HG02610 (cell line): Measurements from ENCODE around the gene PML.

ENCODE experiments used
- ATAC-seq: cut with Tn5 transposase; IDR thresholded peaks from one replicate; pipeline ENCODE4 v1.9.1; 2021; ENCODE audit warnings: mild to moderate bottlenecking, moderate library complexity; ENCODE audit not compliant: unreplicated experiment

The PML gene

DNA sequence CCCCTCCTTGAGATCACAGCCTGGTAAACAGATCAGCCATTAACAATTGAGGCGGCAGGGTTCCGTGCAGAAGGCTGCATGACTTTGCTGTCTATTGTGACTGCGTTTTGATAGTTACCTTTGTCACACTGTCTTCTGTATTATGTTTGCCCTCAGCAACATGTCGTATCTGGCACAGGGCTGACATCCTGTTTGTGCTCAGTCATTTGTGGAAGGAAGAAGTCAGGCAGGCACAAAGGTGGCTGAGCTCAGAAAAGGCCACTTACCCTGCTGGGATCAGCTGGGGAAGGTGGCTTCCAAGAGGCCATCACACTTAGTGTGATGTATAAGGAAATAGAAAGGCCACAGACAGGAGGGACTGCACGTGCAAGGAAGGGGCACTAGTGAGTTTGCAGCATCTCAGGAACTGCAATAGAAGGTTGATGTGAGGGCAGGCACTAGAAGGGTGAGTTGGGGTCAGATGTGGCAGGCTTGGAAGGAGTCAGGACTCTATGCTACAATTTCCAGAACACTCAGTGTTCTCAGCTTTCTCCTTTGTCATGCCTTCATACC, 13.4 kb downstream of the PML start:
- ATAC-seq = no peak

DNA sequence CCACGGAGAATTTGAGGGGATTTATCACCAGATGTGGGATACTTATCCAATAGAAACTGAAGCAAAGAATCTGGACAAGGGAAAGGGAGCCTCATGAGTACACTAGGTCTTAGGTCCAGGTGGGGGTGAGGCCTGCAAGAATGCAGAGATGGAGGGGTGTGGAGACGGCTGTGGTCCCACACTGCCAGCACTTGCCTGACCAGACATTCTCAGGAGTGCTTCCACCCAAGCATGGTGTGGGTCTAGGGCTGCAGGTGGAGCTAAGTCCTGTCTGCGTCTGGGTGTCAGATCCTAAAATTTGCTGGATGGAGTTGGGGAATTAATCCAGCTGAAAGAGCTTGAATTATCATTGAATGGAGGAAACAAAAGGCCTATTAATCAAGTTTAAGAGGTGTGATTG, 14.4 kb downstream of the PML start:
- no peak for ATAC-seq

GRCh38 chr15:74010929-74011540, 16.5 kb downstream of the PML start:
- no peak for ATAC-seq

DNA sequence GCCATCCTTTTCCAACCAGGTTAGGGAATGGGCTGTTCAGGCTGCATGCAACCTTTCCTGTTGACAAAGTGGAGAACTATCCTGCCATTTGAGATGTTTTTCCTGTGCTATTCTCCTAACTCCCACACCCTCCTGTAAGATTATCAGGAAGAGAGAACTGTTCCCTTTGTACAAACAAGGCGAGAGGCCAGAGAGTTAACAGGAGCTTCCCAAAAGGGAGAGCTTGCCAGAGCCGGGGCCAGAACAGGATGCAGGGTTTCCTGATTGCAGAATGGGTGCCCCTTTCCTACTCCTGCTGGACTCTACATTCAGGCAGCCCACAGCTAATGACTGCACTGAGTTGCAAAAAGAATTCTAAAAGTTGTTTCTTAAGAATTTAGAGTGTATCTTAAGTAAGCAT, 17.1 kb downstream of the PML start:
- ATAC-seq = no peak

DNA sequence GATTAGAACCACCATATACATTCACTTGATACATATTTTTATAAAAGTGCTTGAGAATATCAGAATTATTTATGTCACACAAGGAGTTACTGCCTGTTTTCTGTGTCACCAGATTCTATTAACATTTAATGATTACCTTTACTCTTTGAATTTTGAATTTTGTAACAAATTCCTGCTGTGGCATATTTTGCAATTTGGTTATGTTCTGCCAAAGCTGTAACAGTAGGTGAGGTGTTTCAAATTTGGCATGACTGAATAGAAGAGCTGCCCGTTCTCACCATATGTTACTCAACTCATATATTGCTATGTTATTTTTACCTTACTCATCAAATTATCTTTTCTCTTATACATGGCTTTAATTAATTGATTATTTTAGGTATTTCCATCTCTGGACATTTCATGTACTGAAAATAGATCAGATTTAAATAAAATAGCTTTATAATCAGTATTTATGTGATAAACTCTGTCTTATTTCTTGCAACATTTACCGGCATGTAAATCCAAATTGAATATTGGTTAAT, 18.9 kb downstream of the PML start:
- ATAC-seq = no peak

GRCh38 chr15:74019734-74020133, 25.2 kb downstream of the PML start:
- no peak for ATAC-seq

DNA sequence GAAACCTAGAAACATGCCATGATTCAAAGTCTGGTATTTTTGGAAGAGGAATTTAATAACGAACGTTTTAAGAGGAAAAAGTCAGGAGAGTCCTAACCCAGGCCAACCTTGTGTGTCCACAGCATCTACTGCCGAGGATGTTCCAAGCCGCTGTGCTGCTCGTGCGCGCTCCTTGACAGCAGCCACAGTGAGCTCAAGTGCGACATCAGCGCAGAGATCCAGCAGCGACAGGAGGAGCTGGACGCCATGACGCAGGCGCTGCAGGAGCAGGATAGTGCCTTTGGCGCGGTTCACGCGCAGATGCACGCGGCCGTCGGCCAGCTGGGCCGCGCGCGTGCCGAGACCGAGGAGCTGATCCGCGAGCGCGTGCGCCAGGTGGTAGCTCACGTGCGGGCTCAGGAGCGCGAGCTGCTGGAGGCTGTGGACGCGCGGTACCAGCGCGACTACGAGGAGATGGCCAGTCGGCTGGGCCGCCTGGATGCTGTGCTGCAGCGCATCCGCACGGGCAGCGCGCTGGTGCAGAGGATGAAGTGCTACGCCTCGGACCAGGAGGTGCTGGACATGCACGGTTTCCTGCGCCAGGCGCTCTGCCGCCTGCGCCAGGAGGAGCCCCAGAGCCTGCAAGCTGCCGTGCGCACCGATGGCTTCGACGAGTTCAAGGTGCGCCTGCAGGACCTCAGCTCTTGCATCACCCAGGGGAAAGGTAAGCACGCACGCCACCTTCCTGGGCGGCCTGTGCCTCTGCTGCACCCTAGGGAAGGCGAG, 28.4 kb downstream of the PML start:
- ATAC-seq = no peak

DNA sequence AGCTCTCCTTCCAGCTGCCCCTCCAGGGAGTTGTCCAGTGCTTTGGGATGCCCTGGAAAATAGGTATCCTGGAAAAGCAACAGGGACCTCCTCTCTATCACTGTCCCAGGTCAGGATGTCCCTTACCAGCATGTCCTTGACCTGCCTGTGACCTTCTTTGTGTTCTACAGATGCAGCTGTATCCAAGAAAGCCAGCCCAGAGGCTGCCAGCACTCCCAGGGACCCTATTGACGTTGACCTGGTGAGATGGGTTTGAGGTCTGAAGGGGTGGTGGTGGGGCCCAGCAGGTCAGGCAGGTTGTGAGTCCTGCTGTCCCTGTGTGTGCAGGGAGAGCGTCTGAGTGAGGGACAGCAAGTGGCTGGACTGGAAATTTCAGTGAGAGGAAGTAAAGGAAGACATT, 30.2 kb downstream of the PML start:
- no peak for ATAC-seq

- no peak for ATAC-seq
Measured at GRCh38 chr15:74025436-74025835, 30.9 kb downstream of the PML start.

- no peak for ATAC-seq
Measured at GRCh38 chr15:74027688-74028087, 33.2 kb downstream of the PML start.

DNA sequence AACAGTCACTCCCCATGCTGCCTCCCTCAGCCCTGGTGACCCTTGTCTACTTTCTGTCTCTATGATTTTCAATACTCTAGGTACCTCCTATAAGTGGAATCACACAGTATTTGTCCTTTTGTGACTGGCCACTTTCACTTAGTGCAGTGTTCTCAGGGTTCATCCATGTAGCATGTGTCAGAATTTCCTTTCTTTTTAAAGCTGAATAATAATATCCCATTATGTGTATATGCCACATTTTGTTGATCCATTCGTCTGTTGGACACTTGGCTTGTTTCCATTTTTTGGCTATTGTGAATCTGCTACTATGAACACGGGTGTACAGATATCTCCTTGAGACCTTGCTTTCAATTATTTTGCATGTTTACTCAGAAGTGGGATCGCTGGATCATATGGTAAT, 34.1 kb downstream of the PML start:
- ATAC-seq = no peak

DNA sequence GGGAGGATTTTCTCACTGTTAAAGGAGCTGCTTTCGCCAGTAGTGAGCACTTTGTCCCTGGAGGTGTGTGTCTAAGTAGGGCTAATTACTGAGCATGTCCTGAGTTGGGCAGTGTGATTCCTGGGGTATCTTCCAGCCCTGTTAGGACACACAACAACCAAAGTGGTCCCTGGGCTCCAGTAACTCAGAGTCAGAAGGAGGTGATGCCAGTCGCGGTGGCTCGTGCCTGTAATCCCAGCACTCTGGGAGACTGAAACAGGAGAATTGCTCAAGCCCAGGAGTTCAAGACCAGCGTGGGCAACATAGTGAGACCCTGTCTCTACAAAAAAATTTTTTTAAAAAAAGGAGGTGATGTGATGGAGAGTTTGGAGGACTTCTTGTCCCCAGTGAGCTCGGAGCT, 37.5 kb downstream of the PML start:
- no peak for ATAC-seq

GRCh38 chr15:74032606-74033561, 38.4 kb downstream of the PML start:
- no peak for ATAC-seq

GRCh38 chr15:74034206-74034755, 39.8 kb downstream of the PML start:
- ATAC-seq = no peak

DNA sequence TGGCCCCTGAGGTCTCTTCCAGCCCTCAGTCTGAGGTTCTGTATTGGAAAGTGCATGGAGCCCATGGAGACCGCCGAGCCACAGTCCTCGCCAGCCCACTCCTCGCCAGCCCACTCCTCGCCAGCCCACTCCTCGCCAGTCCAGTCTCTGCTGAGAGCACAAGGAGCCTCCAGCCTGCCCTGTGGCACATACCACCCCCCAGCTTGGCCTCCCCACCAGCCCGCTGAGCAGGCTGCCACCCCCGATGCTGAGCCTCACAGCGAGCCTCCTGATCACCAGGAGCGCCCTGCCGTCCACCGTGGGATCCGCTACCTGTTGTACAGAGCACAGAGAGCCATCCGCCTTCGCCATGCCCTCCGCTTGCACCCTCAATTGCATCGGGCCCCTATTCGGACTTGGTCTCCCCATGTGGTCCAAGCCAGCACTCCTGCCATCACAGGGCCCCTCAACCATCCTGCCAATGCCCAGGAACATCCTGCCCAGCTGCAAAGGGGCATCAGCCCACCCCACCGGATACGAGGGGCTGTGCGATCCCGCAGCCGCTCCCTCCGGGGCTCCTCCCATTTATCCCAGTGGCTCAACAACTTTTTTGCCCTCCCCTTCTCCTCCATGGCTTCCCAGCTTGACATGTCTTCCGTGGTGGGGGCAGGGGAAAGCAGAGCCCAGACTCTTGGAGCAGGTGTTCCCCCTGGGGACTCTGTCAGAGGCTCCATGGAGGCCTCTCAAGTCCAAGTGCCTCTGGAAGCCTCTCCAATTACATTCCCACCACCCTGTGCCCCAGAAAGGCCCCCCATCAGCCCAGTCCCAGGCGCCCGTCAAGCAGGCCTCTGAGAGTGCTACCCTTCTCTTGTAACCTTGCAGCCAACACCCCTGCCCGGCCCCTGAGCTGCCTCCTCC, 40.9 kb downstream of the PML start:
- no peak for ATAC-seq

GRCh38 chr15:74036271-74037170, 42.0 kb downstream of the PML start:
- ATAC-seq = no peak

GRCh38 chr15:74037171-74038117, 42.9 kb downstream of the PML start:
- ATAC-seq = no peak
